ENCODE data around the gene HEXD.

The HEXD gene

DNA sequence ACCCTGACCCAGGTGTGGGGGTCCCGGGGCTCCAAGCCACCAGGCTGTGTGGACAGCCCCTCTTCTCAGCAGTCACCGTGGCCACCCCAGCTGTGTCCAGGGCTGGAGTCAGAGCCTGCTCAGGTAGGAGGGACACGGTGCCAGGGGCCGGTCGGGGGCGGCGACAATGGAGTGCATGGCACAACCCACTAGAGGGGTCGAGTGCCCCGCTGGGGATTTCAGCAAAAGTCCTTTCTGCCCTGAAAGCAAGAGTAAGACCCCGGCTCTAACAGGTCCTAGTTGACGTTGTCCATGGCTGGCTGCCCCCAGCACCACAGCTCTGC, 35.3 kb upstream of the HEXD start:
- DNase-seq, result no peak

DNA sequence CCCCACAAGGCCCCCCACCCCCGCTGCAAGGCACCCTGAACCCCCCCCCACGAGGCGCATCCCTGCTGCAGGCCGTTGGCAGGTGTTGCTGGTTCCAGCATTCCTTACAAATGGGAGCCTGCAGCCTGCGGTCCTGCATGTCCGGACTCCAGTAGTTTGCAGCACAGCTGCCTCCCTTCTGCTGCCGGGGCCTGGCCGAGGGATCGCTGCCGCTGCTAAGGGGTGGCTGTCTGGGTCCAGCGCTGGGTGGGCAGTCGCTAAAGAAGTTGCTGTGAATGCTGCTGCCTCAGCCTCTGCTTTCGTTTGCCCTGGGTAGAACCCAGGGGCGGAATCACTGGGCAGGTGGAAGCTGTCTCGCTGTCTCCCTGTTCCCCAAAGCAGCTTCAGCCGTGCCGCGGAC, 34.7 kb upstream of the HEXD start:
- DNase-seq, result no peak

DNA sequence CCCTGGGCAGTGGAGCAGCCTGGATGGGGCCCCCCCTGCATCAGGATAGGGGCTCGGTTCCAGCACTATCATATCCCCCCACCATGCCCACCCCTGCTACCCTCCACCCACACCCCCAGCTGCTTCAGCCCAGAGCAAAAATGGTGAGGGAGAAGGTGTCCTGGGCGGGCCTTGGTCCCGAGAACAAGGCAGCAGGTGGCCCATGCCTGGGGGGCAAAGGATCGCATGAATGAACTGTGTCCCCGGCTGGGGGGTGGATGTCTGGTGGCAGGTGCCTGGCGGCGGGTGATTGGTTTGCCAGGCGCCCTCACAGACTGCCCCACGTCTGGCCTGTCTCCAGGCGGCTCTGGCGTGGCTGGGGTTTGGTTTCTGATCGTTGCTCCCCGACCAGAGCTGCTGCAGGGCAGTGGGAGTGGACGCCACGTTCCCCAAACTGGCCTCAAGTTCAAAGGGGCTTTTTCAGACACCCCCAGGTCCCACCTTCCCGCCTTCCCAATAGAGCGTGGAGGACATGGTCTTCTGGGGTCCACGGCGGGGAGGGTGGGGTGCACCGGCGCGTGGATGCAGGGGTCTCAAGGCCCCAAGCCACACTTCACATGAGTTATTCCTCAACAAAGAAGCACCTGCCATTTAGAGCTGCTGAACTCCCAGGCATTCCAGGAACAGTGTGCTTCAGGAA, 34.0 kb upstream of the HEXD start:
- DNase-seq, result no peak

DNA sequence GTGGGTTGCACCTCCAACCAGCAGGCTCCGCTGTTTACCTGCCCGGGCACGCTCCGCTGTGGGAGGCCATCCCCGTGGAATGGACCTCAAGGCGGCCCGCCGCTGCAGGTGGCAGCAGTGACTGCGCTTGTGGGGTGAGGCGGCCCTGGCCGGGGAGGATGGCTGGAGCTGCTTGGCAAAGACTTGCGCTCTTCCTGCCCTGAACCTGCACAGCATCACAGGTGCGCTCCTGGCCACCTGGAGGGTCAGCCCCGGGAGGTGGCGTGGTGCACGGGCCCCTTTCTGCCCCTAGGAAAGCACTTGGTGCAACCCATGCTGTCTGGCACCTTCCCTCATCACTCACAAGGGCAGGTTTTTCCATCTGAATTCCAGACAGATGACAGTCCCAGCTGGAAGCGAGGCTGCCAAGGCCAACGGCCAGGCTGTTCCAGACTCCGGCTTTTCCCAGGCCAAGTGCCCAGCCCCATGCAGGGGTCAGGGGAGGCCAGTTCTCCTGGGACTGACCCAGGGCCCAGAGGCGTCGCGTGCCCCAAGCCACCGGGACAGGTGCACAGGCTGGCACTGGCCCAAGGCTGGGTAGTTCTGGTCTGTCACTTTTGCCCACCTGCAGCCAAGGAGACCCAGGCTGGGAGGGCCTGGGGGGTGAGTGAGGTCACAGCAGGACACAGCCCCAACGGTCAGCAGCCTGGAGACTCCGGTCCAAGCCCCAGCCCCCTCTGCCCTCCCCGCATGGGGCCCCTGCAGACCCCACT, 33.2 kb upstream of the HEXD start:
- no peak for DNase-seq

DNA sequence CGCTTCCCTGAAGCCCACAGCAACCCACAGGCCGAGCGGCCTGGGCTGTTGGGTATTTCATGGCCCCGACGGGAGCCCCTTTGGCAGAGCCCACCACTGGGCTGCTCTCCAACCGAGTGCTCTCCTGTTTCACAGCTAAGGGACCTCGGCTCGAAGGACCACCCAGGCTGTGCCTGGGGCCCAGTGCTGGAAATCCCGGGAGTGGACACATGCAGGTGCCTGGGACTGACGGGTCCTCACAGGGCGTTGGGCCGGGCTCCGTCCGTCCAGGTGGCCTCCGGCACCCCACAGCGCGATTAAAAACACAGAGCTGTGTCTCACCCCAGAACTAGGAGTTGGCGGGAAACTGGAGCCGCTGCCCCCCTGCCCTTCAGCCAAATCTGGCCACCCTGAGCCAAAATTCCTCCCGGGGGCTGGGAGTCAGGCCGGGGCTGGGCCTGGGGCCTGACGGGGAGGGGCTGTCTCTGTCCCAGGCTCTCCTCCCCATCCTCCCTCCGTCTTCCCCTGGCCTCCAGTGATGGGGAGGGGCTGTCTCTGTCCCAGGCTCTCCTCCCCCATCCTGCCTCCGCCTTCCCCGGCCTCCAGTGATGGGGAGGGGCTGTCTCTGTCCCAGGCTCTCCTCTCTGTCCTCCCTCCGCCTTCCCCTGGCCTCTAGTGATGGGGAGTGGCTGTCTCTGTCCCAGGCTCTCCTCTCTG, 32.4 kb upstream of the HEXD start:
- no peak for DNase-seq

DNA sequence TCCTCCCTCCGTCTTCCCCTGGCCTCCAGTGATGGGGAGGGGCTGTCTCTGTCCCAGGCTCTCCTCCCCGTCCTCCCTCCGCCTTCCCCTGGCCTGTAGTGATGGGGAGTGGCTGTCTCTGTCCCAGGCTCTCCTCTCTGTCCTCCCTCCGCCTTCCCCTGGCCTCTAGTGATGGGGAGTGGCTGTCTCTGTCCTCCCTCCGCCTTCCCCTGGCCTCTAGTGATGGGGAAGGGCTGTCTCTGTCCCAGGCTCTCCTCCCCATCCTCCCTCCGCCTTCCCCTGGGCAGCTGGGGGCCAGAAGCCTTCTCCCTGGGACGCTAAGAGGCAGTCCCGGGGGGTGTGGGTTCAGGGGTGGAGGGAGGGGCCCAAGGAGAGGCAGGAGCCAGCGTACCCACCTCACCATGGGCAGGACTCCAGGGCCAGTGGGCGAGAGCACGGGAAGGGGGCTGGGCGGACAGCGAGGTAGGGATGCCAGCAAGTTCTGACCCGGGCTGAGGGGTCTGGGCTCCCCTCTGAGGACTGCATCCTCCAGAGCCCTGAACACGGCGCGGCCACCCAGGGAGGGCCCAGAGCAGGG, 31.8 kb upstream of the HEXD start:
- DNase-seq, result no peak

DNA sequence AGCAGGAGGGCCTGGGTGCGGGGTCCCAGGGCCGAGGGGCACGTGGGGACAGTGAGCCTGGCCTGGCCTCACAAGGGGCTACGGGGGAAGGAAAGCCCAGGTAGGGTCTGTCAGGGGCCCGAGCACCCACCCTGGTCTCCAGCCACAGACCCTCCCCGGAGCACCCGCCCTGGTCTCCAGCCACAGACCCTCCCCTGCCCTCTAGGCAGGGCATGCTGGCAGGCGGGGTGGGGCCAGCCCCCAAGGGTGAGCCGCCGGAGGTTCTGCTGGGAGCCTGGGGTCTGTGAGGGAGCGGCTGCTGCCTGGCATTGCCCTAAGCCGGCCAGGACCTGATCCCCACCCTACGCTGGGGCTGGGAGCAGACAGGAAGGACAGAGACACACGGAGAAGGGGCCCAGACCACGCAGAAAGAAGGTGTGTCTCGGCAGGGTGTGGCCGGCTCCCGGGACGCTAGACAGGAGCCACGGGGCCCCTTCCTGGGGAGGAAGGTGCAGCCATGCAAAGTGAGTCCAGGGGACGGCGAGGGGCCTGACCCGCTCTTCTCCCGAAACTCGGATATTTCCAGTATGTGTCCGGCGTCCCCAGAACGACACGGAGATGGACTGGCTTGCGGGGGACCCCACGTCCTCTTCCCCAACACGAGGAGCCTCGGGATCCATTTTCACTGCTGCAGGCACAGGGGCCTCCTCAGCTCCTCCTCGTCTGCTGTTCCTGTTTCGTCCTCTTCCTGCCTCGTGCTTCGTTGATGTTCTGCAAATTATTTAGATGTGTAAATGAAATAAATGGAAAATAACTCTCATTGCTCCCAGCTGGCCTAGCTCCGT, 31.1 kb upstream of the HEXD start:
- DNase-seq, result no peak

DNA sequence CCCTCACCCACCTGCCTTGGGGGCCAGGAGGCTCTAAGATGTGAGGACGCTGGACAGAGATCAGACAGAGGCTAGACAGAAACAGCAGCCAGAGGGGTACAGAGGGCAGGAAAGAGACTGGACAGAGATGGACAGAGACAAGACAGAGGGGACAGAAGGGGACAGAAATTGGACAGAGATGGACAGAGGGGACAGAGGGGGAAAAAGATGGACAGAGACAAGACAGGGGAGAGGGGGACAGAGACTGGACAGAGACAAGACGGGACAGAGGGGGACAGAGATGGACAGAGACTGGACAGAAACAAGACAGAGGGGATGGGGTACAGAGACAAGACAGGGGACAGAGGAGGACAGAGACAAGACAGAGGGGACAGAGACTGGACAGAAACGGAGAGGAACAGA, 30.4 kb upstream of the HEXD start:
- DNase-seq, result no peak

DNA sequence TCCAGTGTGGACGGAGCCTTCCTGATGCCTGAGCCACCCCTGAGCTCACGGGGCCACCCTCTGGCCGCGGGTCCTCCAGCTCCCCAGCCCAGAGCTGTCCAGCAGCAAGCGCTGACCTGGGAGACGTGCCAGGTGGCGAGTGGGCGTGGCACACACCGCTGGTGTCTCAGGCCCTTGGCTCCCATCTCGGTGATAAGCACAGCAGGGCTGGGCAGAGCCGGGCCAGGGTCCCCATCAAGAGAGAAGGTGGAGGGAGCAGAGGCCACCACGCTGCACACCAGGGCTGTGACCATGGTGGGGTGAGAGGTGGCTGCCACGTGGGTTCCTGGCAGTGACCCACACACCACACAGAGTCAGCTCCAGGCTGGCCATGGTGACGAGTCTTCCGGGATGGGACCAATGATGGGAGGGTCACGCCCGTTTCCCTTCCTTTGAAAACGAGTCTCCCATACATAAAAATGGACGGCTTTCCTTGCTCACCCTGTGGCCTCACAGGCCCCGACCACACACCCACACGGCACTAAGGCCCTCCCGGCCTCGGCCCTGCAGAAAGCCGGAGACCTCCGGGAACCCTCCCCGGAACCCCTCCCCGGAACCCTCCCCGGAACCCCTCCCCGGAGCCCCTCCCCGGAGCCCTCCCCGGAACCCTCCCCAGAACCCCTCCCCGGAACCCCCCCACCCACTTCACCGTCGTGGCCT, 29.8 kb upstream of the HEXD start:
- DNase-seq, result no peak

DNA sequence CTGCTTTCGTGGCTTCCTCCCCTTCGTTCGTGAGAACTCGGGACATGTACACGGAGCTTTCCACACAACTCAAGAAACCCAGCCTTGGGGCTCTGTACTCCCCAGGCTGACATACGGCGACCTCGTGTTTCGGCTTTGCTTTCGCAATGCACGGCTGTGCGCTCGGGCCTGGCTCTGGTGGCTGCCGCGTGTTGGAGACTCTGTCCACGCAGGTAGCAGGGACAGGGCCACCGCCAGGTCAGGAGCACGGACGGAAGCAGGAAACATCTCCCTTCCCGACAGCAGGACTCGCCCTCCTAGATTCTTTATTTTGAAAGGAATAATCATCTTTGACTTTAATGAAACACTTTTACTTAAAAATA, 29.2 kb upstream of the HEXD start:
- DNase-seq, result no peak

DNA sequence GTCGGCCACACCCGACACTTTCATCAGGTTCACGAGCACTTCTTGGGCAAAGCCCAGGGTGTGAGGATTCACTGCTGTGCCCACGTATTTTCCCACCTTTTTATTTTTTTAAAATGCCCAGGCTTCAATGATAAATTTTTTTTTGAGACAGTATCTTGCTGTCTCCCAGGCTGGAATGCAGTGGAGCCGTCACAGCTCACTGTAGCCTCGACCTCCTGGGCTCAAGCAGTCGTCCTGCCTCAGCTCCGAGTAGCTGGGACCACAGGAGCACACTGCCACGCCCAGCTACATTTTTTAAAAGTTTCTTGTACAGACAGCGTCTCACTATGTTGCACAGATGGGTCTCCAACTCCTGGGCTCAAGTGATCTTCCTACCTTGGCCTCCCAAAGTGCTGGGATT, 28.8 kb upstream of the HEXD start:
- DNase-seq, result no peak

DNA sequence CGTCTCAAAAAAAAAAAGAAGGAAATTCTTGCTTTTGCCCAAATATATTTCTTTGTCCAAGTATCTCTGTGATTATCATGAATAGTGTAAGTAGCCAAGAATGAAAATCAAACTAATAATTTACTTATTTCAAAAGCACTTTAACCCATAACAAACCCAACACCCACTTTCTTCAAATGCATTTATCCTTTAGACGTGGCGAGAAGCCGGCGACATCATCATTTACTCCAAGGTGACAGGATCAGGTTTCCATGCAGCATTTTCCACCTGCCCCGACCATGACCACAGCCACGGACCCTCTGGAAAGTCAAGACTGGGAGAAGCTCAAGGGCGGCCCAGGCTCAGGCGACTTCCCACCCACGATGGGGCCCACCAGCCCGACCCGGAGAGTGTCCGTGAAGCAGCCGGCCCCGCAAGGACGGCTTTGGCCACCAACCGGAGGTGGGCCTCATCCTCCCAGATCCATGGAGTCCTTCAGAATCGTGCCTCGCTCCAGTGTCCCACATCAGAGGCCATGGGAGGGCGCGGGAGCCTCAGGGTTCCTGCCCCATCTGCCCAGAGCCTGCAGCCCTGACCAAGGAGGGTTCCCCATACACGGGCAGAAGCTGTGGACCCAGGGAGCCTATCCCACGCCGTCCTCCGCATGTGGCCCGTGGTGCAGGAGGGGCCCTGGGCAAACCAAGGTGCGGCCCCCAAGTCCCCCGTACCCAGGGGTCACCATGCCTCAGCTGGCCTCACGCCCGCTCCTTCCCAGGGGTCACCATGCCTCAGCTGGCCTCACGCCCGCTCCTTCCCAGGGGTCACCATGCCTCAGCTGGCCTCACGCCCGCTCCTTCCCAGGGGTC, 27.9 kb upstream of the HEXD start:
- DNase-seq, result no peak

DNA sequence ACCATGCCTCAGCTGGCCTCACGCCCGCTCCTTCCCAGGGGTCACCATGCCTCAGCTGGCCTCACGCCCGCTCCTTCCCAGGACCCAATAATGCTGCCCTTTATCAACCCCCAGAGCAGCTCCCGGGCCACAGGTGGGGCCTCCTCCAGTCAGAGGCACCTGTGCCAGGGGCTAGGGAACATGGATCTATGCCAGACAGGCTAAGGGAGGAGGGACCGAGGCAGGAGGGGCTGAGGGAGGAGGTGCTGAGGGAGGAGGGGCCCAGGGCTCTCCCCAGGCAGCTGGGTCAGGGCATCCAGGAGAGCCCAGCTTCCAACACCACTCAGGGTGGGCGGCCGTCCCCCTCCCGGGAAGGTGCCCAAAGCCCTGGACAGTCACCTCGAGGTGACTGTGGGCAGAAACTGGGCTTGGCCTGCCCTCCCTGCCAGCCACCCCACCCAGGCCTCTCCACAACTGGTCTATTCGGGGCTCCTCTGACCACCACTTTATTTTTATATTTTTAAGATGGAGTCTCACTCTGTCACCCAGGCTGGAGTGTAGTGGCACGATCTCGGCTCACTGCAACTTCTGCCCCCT, 27.2 kb upstream of the HEXD start:
- DNase-seq, result no peak

DNA sequence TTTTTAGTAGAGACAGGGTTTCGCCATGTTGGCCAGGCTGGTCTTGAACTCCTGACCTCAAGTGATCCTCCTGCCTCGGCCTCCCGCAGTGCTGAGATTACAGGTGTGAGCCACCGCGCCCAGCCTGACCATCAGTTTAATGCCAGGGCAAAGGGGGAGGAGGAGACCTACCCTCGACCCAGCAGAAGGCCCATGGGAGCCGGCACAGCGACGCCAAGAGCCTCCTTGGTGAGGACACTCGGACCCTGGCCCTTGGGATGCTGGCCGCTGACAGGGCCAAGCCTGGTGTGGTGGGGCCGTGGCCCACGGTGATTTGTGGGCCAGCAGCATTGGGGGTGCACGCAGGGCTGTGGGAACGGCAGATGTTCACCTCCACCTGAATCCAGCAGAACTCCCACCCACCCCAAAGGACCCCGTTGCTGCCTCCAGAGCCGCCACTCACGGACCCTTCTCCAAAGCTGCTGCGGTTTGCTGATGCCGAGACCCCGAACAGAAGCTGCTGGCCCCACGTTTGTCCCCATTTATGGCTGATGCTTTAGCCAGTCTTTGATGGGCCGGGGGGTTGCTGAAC, 26.6 kb upstream of the HEXD start:
- DNase-seq, result no peak

DNA sequence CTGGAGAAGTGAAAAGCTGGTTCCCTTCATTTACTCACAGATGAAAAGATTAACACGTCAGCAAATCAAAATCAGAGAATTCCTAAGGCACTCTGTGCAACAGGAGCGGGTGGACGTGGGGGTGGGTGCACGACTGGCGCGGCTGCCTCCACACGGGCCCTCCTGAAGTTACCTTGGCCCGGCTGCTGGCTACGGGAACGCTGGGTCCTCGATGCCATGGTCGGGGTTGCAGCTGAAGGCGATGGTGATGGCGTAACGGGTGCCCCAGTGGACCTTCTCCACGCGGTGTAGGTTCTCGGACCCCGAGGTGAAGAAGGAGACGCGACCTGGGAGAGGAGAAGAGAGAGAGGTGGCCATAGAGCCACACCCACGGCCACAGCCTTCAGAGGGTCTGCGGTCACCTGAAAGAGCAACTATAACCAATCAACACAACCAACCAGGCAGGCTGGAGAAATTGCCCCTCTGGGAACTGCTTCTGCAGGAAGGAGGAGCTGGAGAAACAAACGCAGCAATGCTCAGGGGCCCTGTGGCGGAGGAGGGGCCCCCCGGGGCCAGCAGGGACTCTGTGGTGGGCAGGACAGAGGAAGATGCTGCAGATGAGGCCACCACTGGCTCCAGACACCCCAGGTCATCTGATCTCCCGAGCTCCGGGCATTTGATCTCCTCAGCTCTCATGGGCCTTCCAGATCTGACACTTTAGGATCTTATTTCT, 25.8 kb upstream of the HEXD start:
- no peak for DNase-seq

DNA sequence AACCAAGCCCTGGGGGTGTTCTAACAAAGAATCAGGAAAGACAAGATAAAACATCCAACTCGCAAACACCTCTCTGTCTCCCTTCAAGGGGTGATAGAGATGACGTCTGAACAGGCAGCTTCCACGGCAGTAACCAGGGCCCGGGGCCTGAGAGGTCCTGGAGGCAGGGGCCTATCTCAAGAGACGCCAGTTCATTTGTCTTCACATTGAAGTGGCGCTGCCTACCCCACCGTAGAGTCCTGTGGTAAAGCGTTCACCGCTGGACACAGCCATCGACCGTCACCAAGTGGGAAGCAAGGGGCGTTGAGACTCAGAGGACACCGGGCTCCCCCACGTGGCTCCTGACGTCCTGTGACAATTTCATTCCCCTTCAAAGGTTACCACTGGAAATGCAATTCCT, 25.2 kb upstream of the HEXD start:
- DNase-seq, result no peak

DNA sequence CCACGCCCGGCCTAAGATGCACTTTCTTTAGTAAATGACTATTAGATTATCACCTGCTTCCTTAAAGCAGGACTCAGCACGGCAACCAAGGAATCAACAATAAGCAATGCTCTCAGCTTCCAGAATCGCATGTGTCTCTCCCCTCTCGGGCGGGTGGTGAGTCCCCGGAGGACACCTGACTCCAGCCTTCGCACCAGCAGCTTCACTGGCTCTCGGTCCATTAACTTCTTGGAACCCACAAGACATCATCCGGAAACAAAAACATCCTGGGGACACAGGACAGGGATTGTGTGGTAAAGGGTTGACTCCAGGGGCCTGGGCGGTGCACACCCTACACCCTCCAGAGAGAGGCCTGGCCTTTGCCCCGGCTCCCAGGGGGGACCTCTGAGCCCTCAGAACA, 23.9 kb upstream of the HEXD start:
- no peak for DNase-seq

DNA sequence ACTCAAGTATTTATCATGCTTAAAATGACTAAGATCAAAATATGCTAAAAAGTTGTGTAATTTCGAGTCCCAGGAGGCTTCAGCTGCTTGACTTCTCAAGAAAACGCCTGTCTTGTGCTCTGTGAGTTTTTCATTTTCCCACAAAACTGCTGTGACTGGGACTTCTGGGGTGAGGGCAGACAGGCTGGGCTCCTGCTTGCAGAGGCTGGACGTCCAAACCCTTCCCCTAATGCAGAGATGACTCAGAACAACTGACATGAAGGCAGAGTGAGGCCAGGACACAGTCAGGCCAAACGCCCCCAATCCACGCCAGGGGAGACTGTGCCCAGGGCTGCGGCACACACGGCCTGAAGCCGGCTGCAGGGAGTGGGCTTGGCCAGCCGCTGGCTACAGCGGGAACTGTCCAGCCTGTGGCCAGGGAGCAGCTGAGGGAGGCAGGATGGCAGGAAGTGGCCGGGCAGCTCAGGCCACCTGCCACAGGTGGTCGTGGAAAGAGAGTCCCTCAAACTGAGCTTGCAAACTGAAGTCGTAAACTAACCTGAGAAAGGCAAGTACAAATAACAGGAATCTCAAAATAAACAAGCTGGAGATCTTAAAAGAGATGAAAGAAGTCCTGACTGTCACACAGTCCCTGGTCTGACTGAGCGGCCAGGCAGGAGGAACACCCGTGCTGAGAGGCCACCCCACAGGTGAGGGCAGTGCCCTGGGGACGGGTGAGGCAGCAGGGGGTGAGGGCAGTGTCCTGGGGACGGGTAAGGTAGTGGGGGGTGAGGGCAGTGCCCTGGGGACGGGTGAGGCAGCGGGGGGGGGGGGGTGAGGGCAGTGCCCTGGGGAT, 21.3 kb upstream of the HEXD start:
- DNase-seq, result no peak
